Measurements from ENCODE around the gene VDAC2.

VDAC2 gene

DNA sequence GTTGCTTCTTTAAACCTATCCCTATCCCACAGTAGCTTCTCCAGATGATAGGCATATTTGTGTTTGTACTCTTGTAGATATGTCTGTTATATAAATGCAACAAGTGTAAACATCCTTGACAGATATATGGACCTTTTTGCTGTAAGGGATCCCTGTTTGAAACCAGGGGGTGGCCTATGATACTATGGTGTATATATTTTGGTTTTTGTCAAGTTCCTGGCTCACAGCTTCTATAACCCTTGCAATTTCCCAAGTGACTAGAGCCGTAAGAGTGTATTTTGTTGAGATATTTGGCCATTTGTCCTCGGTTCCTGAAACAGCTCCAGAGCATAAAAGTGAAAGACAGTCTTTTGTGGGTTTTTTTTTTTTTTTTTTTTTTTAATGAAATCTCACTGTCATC lies 15.5 kb downstream of the VDAC2 start:
- DNase-seq: no peak
- in situ Hi-C loops (cut with MboI; ENCODE audit: low pct_unique_long_range_greater_than_20kb, low sequenced_read_pairs): no loop called here

DNA sequence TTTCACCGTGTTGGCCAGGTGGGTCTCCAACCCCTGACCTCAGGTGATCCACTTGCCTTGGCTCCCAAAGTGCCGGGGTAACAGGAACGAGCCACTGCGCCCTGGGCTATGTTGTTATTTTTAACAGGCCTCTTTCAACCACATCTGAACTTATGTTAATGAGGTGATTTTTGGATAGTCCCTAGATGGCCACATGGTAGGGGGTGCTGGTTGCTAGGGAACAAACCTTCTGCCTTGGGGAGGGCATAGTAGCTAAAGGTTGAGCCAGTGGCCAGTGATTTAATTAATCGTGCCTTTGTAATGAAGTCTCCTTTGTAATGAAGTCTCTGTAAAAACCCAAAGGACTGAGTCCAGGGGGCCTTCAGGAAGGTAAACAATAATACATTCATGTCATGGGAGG lies 16.1 kb downstream of the VDAC2 start:
- DNase-seq: no peak
- in situ Hi-C loops (cut with MboI; ENCODE audit: low pct_unique_long_range_greater_than_20kb, low sequenced_read_pairs): no loop called here

DNA sequence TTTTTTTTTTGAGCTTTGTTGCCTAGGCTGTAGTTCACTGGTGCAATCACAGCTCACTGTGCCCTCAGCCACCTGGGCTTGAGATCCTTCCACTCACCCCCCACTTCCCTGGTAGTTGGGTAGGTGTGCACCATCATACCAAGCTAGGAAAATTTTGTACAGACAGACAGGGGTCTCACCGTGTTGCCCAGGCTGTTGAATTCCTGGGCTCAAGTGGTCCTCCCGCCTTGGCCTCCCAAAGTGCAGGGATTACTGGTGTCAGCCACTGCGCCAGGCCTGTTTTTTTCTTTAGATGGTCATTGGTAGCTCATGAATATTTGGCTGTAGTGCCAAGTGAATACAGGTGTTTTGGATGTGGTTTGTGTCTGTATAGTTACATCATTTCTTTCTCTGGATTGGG lies 17.7 kb downstream of the VDAC2 start:
- no peak for DNase-seq
- in situ Hi-C loops (cut with MboI; ENCODE audit: low pct_unique_long_range_greater_than_20kb, low sequenced_read_pairs): no loop called here

DNA sequence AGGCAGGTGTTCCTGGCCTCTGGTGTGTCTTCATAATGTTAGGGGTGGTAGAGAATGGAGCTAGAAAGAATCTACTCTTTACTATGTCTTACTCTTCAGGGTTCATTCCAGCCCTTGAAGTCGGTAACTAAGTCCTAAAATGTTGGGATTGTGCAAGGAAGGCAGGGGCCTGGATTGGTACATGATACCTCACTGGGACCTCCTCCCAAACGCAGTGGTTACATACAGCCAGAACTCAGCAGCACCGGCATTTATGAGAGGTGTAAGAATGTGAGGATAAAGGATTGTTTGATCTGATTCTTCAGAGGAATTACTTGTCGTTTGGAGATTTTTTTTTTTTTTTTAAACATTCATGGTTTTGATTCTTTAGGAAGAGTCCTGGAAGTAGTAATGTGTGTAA lies 18.2 kb downstream of the VDAC2 start:
- in situ Hi-C loops (cut with MboI; ENCODE audit: low pct_unique_long_range_greater_than_20kb, low sequenced_read_pairs): no loop called here
- DNase-seq: no peak

DNA sequence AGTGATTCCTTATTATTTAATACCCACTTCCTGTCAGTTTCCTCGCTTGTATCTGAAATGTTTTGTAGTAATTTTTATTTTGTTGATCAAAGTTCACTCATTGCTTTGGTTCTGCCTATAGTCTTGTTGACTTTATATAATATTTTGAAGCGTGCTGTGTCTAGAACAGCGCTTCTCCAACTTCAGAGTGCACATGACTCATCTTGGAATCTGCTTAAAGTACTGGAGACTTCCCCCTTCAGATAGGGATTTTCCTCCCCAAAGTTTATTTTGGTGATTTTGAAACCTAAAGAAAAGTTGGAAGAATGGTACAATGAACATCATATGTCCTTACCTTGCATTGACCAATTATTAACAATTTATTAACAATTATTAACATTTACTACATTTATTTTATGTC lies 19.4 kb downstream of the VDAC2 start:
- in situ Hi-C loops (cut with MboI; ENCODE audit: low pct_unique_long_range_greater_than_20kb, low sequenced_read_pairs): no loop called here
- DNase-seq: no peak

DNA sequence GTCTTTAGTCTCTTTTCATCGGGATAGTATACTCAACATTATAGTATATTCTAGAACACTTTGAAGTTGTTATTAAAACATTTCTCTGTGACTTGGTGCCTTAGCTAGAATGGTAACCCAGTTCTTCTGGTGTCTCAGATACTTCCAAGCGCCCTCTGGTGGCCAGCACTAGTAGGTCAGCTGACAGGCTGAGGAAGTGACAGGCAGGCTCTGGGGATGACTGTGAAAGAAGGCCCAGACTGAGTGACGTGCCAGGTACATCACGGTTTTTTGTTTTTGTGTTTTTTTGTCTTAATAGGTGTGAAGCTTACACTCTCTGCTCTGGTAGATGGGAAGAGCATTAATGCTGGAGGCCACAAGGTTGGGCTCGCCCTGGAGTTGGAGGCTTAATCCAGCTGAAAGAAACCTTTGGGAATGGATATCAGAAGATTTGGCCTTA lies 20.0 kb downstream of the VDAC2 start:
- DNase-seq: peak; percentile 86
- in situ Hi-C loops (cut with MboI; ENCODE audit: low pct_unique_long_range_greater_than_20kb, low sequenced_read_pairs): no loop called here

DNA sequence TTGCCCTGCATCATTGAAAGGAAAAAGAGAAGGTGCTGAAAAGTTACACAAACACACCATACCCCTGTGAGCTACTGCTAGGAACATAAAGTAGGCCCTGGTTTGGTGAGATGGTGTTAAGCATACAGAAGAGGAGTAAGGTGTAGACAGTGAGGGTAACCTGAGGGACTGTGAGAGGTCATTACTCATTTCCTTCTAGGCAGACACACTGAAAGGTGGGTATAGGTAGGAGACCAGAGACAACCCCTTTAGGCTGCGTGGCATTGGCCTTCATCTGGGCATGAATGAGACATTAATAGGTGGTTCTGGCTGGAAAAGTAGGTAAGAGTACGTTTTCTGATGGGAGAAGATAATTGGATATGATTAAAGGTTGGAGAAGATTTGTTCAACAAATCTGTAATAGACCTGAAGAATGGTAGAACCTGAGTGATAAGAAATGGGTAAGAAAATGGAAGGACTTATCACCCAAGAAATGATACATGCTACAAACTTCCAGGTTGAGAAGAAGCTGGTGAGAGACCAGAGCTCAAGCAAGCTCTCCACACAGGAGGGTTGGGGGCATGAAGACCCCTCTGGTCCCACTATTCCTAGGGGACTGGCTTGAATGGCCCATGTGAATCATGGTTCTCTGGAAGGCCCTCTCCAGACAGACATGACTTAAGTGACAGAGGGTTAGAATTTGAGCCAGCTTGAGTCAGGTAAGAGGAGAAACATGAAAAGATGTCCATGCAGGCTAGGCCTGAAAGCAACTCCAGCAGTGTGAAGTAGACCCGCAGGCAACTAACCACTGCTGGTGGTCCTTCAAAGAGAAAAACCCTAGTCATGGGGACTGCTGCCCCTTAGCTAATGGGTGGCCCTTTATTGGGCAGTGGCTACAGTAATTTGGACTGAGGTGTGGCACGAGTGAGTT lies 21.3 kb downstream of the VDAC2 start:
- in situ Hi-C loops (cut with MboI; ENCODE audit: low pct_unique_long_range_greater_than_20kb, low sequenced_read_pairs): no loop called here
- peak; percentile 9 for DNase-seq

DNA sequence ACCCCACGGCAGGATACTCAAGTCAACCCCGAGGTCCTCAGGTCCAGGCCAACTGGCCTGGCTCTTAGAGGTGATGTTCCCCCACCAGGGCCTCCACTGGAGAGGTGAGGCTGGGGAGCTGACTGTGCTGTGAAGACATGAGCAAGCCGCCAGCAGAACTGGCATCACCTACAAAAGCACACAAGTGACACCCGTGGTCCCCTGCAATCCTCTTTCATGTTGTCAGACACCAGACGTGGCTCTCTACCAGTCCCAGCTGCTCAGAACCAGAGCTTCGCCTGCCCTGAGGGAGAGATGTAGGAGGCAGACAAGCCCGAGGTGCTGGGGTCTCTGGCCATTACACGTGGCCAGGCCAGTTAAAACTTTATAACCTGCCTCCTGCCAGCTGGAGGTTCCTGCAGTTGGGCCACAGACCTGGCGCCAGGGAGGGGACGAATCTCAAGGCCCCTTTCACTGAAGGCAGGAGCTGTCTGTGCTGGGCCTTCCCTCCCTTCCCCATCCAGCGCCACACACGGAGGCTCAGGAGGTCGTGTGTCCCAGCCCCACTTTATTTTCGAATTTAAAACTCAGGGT lies 22.9 kb downstream of the VDAC2 start:
- in situ Hi-C loops (cut with MboI; ENCODE audit: low pct_unique_long_range_greater_than_20kb, low sequenced_read_pairs): no loop called here

DNA sequence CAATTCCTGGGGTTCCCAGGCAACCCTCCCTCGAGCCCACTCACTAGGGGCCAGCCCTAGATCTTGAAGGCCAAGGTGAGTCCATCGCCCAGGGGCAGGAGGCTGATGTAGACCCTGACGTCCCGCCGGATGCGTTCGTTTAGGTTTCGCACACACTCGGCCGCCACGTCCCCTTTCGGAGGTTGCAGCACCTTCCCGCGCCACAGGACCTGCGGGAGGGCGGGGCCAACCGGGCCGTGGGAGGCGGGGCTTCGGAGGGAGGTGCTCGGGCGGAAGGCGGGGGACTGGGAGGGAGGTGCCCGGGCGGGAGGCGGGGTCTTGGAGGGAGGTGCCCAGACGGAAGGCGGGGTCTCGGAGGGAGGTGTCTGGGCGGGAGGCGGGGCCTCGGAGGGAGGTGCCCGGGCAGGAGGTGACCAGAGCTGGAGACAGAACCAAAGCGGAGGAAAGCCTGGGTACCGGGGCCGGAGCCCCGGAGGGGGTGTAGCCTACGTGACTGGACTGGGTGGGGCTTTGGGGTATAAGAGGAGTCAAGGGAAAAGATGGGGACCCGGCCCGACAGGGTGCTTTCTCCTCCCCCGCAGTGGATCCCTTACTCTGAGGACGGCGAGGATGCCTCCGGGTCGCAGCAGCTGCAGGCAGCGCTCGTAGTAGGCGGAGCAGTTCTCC lies 23.6 kb downstream of the VDAC2 start:
- in situ Hi-C loops (cut with MboI; ENCODE audit: low pct_unique_long_range_greater_than_20kb, low sequenced_read_pairs): no loop called here
- DNase-seq: peak; percentile 86

More for the DNA sequence above, 22.9 kb downstream of the VDAC2 start:
- peak; percentile 37 for DNase-seq

DNA sequence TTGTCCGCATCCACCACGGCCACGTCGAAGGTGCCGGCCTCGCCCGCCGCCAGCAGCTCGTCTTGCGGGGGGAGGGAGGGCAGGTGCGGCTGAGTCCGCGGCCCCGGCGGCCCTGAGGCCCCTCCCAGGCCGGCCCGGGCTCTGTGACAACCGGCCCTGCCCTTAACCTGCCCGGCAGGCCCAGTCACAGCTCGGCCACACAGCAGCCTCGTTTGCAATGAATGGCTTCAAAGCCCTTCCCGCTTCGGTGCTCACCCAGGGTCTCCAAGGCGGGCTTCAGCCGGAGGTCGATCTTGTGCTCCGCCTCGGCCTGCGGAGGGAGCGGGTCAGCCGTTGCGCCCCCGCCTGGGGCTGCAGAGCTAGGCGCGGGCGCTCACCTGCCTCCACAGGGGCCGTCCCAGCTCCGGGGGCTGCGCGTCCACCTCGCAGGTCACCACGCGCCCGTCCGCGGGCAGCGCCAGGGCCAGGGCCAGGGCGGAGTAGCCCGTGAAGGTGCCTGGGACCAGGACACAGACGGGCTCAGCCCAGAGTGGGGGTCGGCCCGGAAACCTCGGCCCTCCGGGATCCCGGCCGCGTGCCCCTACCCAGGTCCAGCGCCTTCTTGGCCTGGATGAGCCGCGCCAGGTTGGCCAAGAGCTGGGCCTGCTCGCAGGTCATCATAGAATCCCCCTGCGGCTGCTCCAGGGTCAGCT lies 24.2 kb downstream of the VDAC2 start:
- DNase-seq: no peak
- in situ Hi-C loops (cut with MboI; ENCODE audit: low pct_unique_long_range_greater_than_20kb, low sequenced_read_pairs): no loop called here

DNA sequence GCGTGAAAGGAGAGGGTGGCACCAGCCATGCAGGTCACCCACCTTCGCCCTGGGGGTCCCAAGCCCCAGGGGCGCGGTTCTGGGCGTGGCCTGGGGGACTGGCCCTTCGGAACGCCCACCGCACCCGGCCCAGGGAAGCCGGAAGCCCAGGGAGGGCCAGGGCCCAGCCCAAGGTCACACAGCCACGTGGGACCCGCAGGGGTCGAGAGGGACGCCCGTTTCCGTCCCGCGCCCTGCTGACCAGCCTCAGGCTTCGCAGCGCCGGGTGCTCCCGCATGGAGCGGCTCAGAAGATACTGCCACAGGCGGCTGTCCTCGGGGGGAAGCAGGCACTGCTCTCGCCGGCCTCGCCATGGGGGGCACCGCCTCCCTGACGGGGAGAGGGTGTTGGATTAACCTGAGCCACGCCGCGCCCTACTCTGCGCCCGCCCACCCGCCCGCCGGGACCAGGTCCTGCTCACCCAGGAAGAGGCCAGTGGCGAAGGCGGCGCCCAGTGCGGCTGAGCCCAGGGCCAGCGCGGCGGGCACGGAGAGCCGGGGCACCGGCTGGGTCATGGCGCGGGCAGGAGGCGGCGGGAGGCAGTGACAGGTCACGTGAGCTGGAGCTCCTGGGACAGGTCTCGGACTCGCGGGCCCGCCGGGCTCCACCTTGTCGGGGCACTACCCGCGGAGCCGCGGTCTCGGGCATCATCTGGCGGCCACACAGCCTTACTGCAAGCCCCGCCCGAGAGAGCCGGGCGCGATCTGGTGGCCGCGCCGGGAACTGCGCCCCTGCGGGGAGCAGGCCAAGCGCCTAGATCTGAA lies 25.0 kb downstream of the VDAC2 start, which contains the start of gene COMTD1:
Gene COMTD1, minus strand, starts transcription at position 583 of the 803 bp plus-strand sequence. Its CDS starts 29 bp downstream, at position 554.
- peak; percentile 96 for DNase-seq
- in situ Hi-C loops (cut with MboI; ENCODE audit: low pct_unique_long_range_greater_than_20kb, low sequenced_read_pairs): no loop called here

DNA sequence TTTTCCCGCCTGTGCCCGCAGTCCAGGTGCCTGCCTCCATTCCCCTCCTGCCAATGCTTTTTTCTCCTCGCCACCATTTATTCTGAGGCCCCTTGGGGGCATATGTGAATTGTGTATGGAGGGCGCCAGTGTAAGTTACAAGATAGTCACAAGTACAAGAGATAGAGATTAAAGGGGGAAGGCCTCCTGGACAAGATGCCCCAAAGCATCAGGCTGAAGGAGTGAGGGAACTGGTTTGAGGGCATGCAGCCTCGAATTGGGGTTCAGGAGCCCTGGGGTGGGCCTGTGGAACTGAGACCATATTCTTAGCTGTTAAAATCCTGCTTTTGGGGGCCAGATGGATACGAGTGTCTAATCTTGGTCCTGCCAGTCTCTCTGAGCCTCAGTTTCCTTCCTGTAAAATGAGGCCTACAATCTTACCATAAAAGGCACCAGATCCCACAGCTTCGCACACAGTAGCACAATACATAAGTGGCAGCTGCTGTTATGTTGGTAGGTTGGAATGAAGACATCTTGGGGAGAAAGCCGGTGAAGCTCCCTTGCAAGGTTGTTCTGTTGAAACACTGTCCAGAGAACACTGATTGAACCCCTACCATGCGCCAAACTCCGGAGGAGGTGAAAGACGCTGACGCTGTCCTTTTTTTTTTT lies 25.7 kb downstream of the VDAC2 start:
- in situ Hi-C loops (cut with MboI; ENCODE audit: low pct_unique_long_range_greater_than_20kb, low sequenced_read_pairs): no loop called here
- peak; percentile 81 for DNase-seq

DNA sequence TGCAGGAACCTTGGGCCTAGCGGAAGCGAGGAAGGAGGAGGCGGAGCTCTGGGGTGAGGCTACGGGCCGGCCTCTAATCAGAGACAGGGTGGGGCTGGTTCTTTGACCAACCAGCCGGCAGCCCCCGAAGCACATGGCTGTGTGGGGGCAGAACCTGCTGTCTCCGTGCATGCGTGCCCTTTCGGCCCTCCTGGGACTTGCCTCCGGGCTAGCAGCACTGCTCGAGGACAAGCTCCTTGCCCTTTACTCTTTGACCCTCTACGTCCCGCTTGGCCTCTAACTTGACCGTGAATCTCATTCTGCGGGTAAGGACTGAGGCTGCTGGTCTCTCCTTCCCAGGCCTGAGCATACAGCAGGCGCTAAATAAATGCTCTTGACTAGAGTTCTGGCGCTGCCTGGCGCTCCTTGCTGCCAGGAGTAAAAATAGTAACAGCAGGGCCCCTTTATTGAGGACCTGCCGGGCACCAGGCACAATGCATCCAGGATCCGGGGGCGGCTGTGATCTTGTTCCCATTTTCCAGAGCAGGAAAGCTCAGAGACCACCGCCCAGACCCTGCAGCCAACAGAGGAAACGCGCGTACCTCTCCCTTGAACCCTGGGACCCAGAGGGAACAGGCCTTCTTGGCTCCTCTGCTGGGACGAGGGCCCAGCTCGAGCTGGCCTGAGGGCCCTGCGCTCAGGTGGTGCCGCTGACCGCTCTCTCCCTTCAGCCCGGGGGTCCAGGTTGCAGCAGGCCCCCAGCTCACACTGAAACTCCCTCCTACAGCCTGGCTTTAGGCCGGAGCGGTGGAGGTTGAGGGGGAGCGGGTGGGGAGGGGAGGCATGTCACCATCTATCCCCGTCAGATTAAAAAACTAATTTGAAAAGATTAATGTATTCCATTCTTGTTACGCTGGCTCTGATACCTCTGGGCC lies 27.8 kb downstream of the VDAC2 start:
- in situ Hi-C loops (cut with MboI; ENCODE audit: low pct_unique_long_range_greater_than_20kb, low sequenced_read_pairs): no loop called here
- peak; percentile 89 for DNase-seq

DNA sequence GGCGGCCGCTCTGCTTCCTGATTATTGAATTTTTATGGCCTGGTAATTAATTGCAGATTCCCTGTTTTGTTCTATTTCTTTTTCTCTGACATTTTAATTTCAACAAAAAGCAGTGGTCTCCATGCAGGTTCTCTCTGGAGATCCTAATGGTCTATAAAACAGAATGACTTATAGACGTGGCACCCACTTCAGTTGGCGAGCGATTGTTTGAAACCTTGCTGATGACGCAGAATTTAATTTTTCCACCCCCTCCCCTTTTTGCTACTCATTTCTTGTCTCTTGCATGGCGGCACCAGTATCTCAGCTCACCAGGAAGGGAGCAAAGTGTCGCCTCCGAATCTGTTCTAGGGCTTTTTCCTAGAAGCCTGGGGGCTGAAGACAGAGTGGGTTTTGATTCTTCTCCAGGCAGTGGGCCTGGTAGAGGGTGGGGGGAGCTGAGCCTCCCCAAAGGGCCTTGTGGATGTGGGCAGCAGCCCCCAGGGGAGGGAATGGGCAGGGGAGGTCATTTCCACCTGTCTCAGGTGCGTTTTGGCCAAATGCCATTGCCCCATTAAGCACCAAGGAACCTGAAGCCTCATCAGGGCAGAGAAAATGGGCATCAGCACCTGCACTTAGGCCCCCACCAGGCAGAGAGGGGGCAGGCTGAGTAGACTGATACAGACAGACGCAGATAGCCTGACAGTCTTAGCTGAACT lies 28.6 kb downstream of the VDAC2 start:
- in situ Hi-C loops (cut with MboI; ENCODE audit: low pct_unique_long_range_greater_than_20kb, low sequenced_read_pairs): no loop called here
- DNase-seq: no peak

DNA sequence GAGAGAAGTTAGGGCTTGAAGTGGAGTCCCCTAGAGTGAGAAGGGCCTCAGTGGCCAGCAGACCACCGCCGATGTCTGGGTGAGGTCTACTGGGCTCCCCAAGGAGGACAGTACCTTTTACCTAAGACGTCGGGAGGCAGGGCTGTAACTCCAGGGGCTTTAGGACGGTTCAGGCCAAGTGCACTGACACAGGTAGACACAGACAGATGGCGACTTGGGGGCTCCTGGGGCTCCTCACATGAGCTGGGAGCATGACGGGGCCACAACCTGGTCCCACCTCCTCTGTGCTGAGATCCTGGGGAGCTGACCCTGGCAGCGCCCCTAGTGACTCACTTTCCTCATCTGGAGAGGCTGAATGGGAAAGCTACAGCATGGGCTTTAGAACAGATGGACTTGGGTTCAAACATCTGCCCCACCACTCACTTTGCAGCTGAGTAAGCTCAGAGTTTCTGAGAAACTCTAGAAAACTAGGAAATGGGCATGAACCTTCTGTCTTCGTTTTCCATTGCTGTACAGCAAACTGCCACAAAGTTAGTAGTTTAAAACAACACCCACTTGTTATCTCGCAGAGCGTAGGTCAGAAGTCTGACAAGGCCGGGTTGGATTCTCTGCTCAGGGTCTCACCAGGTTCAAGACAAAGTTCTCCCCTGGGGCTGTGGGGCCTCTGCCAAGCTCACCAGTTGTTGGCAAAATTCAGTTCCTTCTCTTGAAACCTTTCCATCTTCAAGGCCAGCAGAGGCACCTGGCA lies 29.9 kb downstream of the VDAC2 start:
- in situ Hi-C loops (cut with MboI; ENCODE audit: low pct_unique_long_range_greater_than_20kb, low sequenced_read_pairs): no loop called here

DNA sequence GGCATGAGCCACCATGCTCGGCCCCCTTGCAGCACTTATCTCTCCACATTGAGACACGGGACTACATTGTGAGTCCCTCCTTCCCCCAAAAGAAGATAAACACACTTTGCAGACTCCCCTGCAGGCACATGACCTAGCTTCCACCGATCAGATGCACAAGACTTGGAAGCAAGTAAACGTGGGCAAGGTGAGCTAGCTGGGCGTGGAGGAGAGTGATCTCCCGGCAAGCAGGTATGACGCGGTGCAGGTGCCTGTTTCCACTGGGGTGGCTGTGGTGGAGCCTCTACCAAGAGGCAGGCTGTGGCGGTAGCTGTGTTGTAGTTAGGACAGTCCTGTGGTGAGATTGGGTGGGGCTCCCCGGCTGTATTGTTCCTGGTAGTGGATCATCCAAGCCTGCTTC lies 32.8 kb downstream of the VDAC2 start:
- in situ Hi-C loops (cut with MboI; ENCODE audit: low pct_unique_long_range_greater_than_20kb, low sequenced_read_pairs): no loop called here
- DNase-seq: no peak

More for the DNA sequence above, 29.9 kb downstream of the VDAC2 start:
- no peak for DNase-seq
